Esophagus squamous epithelium (tissue), 4 donors: ENCODE measurements around the gene TPPP2.

ENCODE experiments used
- POLR2A ChIP-seq, 4 donors: fragments of 450-650 bp; IDR thresholded peaks; one replicate each; pipeline ENCODE4 v1.6.1; 2017; ENCODE audit warnings: antibody characterized with exemption in 4 of 4, mild to moderate bottlenecking in 4 of 4, moderate library complexity in 3 of 4
- TF ChIP-seq, protein P1 (sequence below), 6 experiments: fragments of 450-650 bp in 4 of 6; fragments of 200-600 bp in 2 of 6; sonication (generic) in 2 of 6; IDR thresholded peaks; one replicate each; pipeline ENCODE4 v1.5.1; 2016 to 2019; ENCODE audit warnings: antibody characterized with exemption in 6 of 6, mild to moderate bottlenecking in 4 of 6, moderate library complexity in 4 of 6

DNA sequence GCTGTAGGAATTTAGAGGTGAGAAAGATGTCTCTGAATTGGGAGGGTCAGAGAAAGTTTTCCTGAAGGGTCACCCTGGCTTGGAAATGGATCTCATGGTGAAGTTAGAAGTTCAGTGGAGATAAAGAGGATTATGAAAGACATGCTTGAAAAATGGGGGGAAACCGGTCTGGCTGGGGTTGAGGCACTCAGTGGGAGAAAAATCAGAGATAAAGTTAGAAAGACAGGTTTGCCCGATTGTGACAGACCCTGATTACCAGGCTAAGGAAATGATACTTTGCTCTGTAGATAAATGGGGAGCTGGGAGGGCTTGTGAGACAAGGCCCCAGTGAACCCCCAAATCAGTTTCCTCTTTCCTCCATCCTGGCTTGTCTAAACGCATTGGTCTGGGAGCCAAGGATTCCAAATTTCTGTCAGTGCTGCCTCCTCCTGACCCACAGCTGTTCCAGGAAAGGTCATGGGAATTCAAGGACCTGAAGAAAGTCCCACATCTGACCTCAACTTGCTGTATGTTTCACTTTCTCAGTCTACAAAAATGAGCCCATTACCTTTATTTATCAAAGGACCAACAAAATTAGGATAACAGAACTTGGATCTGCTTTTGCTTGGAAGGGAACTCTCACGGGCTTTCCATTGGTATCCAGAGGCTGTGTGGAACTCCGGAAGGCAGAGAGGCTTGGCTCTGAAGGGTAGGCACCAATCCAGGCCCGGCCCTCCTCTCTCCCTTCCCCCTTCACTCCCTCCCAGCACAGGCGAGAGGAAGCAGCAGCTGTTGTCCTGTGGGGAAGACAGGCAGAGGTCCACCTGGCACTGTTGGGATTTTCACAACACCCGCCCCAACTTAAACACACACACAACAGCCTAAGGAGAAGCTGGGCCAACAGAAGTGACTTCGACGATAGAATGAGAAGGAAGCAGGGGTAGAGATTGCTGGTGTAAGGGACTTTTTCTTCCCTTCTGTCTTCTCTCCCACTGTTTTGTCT, 8.7 kb downstream of the TPPP2 start:
- TF ChIP-seq, protein P1, sequence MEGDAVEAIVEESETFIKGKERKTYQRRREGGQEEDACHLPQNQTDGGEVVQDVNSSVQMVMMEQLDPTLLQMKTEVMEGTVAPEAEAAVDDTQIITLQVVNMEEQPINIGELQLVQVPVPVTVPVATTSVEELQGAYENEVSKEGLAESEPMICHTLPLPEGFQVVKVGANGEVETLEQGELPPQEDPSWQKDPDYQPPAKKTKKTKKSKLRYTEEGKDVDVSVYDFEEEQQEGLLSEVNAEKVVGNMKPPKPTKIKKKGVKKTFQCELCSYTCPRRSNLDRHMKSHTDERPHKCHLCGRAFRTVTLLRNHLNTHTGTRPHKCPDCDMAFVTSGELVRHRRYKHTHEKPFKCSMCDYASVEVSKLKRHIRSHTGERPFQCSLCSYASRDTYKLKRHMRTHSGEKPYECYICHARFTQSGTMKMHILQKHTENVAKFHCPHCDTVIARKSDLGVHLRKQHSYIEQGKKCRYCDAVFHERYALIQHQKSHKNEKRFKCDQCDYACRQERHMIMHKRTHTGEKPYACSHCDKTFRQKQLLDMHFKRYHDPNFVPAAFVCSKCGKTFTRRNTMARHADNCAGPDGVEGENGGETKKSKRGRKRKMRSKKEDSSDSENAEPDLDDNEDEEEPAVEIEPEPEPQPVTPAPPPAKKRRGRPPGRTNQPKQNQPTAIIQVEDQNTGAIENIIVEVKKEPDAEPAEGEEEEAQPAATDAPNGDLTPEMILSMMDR (IDR thresholded peaks at IDR 0.05): no peak
- peak in 1 of 4 donors; percentile 28 for TF ChIP-seq POLR2A (IDR thresholded peaks at IDR 0.05)
